Measurements from ENCODE around the gene LGALS3BP.

- no peak for TF ChIP-seq EZH2 (IDR thresholded peaks at IDR 0.05; ENCODE audit: low read depth, low read length, severe bottlenecking)
- TF ChIP-seq, protein P1, sequence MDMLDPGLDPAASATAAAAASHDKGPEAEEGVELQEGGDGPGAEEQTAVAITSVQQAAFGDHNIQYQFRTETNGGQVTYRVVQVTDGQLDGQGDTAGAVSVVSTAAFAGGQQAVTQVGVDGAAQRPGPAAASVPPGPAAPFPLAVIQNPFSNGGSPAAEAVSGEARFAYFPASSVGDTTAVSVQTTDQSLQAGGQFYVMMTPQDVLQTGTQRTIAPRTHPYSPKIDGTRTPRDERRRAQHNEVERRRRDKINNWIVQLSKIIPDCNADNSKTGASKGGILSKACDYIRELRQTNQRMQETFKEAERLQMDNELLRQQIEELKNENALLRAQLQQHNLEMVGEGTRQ (IDR thresholded peaks at IDR 0.05; ENCODE audit: low read length): no peak
Measured at GRCh38 chr17:78951967-78952551, 27.7 kb downstream of the LGALS3BP start.

Data from H1 (cell line).